NCI-H1694 treated with DMSO at 0.1 percent for 48 hours (cell line): ENCODE data around the gene DENND2A.
A peak's percentile ranks its signal among the peaks of the same experiment; 100 is the strongest.
"Not testable (repeated sequence)": the region's sequence is repeated elsewhere in the genome, so short reads cannot be mapped to it uniquely, and the experiment has no call there.

ENCODE experiments used
- DNase-seq: peaks from one replicate; lab custom pipeline; 2025; lab: John Stamatoyannopoulos, UW

DENND2A gene

DNA sequence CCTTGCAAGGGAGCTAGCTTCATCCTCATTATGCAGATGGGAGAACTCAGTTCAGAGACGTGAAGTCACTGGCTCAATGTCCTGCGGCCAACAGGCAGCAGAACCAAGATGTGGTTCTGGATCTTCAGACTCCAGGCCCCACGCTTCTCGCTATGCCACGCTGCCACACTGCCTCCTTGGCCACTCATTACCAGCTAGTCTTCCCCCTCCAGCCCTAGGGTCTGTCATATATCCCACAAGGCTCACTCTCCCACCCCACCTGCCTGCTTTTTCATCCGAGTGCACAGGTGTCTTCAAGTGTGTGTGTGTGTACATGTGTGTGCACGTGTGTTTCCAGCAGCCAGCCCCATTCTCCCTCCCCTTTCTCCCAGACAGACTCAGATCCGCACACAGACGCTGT is 53.4 kb downstream of the DENND2A start:
- DNase-seq, result no peak

DNA sequence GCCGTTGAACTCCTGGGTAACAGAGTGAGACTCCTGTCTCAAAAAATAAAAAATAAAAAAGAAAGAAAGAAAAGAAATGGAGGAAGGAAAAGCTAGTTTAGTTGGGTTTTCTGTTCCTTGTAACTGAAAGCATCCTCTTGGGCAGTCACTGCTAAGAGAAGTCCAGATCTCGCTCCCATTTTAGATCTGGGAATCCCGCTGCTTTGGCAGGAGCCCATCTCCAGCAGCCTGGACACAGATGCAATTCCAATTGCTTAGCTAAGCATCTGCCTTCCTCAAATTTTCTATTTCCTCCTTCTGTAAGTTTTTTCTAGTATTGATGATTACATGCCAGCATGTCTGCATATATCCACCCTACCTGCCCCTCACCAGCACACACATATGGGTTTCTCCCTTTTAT is 54.1 kb downstream of the DENND2A start:
- no peak for DNase-seq

DNA sequence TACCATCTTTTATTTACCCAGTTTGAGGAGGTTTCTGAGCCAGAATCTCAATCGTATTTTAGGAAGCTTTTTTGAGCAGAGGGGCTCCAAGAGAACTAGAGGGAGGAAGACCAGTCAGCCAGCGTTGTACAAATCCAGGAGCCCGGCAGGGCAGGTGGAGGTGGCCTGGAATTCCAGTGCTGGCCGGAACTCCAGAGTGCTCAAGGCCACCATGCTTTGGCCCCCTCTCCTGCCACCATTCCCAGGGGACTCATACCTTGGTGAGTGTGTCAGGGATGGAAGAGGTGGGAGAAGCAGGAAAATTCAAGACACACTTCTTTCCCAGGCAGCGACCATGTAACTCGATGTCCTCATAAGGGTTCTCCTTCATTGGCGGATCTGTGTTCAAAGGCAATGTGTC is 55.3 kb downstream of the DENND2A start:
- DNase-seq, result no peak

DNA sequence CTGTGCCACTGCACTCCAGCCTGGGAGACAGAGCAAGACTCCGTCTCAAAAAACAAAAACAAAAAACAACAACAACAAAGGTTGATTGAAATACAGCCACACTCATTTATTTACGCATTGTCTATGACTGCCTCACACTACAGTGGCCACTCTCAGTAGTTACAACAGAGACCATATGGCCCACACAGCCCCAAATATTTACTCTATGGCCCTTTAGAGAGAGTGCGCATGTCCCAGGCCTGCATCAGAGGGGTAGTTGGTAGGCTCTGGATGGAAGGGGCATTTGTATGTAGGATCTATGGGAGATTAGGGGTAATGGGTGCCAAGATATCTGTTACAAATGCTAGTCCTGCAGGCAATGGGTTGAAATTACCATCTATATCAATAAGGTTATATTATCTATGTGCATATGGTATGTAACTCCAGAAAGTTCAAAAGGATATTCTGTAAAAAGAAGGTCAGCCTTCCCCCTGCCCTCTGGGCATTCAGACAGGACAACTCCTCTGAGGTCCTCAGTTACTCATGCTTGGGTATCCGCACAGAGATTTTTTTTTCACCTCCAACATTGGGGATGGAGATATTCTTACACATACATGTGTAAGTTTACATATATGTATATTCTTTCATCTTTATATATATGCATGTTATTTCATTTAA is 56.3 kb downstream of the DENND2A start:
- no peak for DNase-seq

DNA sequence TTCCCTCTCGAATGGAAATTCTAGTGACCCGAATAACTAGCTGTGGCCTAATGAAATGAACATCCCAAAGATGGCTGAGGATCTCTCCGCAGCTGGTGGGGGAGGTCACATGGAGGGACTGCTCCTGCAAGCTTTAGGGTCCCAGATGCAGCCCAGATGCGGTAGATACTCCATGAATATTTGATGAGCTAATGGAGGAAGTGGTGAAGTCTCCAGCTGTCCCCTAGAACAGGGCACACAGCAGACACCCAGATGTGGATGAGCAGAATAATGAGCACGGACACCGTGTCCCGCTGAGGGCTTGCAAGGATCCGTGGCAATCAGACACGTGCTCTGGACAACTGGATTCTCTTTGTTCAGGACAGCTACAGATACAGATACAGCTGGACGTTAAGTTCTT is 59.2 kb downstream of the DENND2A start:
- no peak for DNase-seq

DNA sequence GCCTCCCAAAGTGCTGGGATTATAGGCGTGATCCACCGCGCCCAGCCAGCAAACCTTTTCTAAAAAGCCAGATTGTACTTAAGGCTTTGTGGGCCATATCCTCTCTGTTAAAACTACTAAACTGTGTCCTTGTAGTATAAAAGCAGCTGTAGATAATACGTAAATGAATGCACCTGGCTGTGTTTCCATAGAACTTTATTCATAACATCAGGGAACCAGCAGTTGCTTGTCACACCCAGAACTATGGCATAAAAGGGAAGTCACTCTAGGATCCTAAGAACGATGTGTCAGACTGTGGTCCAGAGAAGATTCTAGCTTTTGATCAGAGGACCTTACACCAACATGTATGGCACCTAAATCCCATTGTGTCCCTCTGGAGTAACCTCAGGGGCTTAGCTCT is 63.0 kb downstream of the DENND2A start:
- DNase-seq, result no peak

DNA sequence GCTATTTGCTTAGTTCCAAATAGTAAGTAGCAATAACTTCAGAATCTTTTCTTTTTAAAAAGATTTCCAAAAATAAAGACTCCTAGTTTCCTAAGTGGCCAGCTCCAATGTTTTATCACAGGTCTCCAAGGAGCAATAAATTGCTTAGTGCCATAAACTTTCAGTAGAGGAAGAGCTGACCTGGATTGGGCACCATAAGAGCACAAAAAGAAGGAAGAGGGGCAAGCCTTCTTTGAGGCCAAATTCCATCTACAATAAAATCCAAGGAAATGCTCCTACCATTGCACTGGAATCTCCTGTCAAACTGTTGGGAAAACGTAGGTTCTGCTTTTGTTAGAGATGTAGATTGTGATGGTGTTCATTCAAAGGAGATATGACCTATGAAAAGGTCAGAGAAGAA is 64.0 kb downstream of the DENND2A start:
- DNase-seq, result no peak

DNA sequence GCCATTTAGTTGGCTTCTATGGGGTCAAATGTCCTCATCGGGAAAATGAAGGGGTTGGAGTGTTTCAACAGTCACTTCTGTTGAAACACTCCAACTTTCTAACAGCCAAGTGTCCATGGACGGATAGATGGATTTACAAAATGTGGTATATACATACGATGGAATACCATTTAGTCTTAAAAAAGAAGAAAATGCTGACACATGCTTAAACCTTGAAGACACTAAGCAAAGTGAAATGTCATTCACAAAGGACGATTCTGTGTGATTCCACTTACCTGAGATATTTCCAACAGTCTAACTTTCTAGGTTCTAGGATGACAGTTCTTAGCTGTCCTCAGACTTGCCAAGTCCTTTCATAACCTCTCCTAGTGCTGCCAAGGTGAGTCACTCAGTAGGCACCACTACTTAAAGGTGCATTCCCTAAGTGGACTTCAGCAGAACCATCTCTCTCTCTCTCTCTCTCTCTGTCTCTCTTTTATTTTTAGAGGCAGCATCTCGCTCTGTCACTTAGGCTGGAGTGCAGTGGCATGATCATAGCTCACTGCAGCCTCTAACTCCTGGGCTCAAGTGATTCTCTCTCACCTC is 69.0 kb downstream of the DENND2A start:
- no peak for DNase-seq

DNA sequence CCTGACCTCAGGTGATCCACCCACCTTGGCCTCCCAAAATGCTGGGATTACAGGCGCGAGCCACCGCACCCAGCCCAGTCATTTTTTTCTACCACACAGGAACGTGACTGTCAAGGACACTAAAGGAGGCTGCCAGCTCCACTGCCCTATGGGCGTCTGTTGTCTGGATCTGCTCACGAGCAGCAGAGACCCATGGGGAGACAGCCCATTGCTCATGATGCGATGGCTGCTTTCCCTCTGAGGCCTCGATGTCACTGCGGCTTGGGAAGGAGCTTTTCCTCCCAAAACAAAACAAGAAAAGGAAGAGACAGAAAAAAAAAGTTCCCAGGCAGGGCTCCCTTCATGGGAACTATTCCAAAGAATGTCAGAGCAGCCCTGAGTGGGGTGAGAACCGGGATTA is 70.5 kb downstream of the DENND2A start:
- no peak for DNase-seq

DNA sequence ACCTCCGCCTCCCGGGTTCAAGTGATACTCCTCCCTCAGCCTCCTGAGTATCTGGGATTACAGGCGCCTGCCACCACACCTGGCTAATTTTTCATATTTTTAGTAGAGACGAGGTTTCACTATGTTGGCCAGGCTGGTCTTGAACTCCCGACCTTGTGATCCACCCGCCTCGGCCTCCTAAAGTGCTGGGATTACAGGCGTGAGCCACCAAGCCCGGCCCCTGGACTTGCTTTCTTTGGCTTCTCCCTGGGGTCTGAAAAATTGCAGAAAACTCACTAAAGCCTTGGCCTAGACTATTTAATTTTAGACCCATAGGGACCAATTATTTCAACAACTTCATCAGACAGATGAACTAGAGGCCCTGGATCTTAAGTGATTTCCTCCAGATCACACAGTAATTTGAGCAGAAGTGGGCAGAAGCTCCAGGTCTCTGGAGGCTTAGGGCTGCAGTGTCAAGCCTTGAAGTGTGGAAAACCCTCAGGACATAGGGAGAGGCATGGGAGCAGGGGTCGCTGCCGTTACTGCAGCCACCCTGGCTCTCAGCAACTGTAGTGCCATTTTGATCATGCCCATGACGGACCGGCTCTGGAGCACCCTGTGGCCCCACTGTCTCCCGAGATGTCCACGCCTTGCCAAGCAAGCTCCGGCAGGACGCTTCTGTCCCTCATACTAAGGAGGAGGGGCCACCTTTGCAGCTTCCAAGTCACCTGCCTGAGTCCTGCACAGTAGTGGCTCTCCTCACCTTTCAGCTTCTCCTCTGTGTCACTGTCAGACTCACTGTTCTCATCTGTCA is 72.4 kb downstream of the DENND2A start:
- no peak for DNase-seq

DNA sequence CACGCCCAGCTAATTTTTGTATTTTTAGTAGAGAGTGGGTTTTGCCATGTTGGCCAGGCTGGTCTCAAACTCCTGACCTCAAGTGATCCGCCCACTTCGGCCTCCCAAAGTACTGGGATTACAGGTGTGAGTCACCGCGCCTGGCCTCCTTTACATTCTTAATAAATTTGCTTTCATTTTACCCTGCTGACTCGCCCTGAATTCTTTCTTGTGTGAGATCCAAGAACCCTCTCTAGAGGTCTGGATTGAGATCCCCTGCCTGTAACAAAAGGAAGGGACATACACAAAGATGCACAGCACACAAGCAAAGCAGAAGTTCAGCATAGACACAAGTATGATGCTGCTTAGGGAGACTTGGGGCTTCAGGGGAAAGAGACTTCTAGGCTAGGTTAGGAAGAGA is 74.4 kb downstream of the DENND2A start:
- not testable (repeated sequence) for DNase-seq

DNA sequence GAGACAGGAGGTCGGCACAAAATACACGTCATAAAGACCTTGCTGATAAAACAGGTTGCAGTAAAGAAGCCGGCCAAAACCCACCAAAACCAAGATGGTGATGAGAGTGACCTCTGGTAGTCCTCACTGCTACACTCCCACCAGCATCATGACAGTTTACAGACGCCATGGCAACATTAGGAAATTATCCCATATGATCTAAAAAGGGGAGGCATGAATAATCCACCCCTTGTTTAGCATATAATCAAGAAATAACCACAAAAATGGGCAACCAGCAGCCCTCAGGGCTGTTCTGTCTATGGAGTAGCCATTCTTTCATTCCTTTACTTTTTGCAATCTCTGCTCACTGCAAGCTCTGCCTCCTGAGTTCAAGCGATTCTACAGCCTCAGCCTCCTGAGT is 74.9 kb downstream of the DENND2A start:
- DNase-seq, result not testable (repeated sequence)

DNA sequence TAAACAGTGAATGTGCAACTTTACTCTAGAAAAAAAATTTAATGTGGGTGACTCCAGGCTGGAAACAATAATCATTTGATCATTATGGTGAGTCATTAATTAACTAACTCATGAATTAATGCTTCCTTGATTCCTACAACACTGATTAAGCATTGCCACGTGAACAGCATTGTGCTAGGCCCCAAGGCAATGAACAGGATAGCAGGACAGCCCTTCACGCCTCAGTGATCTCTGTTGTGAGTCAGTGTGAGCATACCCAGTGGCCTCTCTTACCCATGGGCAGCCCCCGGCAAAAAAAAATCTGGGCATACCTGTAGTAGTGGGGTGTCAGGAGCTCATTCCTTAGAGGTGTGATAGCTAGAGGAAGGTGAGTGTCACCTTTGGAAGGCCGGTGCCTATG is 76.0 kb downstream of the DENND2A start:
- no peak for DNase-seq

DNA sequence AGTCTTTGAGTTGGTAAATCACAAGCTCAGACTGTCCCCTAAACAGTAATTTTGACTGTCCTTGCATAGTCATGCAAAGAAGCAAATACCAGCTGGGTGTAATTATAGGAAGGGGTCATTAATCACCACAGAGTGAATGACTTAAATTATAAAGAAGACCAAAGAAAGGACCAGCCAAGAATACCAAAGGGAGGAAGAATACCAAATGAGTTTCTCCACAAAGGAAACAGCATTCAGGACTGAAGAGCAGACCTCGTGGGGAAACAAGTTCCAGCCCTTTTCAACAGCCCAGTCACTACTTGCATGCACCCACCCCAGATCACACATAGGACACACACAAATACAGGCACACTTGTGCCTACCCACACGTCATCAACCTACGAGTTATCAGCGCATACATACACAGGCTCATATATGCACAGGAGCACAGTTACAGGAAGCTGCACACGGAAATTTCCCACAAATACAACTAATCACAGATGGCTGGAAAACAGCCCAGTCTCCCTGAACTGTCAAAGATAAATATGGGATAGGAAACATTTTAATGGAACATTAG is 77.6 kb downstream of the DENND2A start:
- DNase-seq, result peak; percentile 32

DNA sequence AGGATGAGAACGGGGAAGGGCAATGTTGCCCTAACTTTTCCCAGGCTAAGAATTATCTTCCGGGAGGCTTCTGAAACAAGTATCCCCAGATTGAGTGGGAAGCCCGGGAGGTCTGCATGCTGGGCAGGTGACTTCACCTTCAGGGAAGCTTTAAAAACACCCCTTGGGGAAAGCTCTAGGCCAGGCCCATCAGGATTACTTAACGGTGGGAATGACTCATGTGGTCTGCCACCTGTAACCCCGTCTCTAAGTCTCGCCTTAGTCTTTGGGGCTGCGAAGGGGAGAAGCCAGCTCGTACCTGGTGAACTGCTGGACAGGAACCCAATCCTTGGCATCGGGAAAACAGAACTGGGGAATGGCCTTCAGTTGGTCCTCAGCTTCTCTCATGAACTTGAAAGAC is 81.2 kb downstream of the DENND2A start:
- no peak for DNase-seq

DNA sequence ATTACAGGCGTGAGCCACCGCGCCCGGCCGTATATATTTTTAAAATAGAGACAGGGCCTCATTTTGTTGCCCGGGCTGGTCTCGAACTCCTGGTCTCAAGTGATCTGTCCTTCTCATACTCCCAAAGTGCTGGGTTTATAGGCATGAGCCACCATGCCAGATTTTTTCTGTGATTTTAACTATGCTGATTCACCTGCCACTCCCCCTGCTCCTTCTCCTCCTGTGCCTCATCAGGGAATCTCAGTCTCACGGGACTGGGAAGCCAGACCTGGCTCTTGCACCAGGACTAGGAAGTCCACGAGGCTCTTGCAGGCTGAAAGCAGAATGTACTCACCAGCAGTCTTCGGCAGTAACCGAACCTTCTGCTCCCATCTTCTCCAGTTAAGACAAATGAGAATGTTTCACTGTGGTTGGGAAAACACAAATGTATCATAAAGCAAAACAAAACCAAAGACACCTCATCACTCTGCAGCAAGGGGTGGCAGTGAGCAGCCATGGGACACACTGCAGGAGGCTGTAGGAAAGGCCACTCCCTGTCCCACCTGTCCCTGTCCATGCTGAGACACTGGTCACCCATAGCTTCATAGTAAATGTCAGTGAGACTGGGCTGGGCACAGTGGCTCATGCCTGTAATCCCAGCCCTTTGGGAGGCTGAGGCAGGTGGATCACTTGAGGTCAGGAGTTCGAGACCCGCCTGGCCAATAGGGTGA is 82.6 kb downstream of the DENND2A start:
- DNase-seq, result no peak

DNA sequence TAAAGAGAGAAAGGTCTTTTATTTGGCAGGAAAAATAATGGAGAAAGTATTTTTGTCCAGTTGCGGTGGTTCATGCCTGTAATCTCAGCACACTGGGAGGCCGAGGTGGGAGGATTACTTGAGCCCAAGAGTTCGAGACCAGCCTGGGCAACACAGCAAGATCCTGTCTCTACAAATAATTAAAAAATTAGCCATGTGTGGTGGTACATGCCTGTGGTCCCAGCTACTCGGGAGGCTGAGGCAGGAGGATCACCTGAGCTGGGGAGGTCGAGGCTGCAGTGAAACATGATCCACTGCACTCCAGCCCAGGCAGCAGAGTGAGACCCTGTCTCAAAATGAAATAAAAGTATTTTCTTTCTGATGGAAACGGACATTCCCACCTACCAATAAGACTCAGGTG is 83.5 kb downstream of the DENND2A start:
- no peak for DNase-seq

DNA sequence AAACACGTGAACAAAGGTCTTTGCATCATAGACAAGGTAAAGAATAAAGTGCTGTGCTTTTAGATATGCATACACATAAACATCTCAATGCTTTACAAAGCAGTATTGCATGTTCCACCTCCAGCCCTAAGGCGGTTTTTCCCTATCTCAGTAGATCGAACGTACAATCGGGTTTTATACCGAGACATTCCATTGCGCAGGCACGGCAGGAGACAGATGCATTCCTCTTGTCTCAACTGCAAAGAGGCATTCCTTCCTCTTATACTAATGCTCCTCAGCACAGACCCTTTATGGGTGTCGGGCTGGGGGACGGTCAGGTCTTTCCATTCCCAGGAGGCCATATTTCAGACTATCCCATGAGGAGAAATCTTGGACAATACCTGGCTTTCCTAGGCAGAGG is 87.4 kb downstream of the DENND2A start:
- not testable (repeated sequence) for DNase-seq

DNA sequence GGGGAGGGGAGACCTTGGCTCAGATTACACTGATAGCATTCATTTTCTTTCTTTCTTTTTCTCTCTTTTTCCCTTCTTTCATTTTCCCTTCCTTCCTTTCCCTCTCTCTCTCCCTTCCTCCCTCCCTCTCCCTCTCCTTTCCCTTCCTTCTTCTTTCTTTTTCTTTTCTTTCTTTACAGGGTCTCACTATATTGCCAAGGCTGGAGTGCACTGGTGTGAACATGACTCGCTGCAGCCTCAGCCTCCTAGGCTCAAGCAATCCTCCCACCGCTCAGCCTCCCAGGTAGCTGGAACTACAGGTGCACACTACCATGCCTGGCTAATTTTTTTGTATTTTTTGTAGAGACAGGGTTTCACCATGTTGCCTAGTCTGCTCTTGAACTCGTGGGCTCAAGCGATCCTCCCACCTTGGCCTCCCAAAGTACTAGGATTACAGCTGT is 88.4 kb downstream of the DENND2A start:
- no peak for DNase-seq

DNA sequence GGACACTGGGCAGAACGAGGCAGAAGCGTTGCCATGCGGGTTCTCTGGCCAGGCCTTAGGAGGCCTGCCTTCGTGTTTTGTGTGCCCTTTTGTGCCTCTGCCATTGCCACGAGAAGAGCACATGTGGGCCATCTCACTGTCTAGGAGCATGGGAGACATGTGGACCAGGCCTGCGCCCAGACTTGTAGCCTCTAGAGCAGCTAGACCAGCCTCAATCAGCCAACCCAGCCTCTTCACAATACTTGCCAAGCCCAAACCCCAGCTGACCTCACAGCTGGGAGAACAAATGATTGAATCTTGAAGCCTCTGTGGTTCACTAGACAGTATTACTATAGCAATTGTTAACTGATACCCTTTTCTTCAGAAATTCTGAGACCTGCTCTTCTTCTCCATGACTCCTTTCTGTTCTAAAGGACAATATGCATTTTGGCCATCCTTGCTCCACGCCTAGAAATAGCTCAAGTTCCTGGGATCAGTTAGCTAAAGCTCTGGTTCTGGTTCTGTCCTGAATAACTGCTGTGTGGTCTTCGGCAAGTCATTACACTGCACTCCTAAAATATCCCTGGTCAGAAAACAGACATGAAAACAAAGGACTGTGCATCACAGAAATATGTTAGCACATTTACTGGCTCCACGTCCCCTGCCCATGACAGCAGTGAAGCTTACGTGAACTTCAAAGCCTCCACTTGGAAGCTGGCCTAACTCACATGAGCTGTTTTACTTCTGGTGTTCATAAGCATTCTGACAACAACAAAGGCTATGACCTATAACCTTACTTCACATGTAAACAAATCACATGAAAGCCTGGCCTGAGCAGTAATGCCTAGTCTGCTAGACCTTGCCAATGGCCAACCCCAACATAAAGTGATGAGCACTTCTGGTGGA is 89.0 kb downstream of the DENND2A start:
- DNase-seq, result no peak

DNA sequence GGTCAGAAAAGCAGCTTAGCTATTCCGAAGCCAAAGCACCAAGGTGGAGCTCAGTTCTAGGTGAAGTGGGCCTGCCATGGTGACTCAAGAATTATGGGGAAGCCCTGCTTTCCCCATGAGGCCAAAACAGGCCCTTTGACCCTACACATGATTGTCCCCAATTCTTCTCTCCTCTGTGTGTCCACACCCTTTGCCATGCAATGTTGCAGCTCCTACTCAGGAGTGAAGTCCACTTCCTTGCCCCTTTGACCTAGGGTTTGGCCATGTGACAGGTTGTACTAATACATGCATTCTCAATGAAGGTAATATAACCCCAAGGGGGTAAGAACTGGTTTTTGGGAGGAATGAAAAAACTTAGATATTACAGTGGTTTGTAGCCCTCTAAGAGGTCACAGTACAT is 93.7 kb downstream of the DENND2A start:
- no peak for DNase-seq
